ENCODE data around the gene ATAD5. TPM values are rescaled to one million over a fixed set of nuclear protein-coding genes. Genes with fewer than 3 reads are reported as not detected.
A peak's percentile ranks its signal among the peaks of the same experiment; 100 is the strongest.
"Not testable (repeated sequence)": the region's sequence is repeated elsewhere in the genome, so short reads cannot be mapped to it uniquely, and the experiment has no call there.

The ATAD5 gene
- total RNA-seq (2014; rRNA removed; shearing (Covaris generic)) = 28.3 and 37.6 TPM in 2 replicates

- H3K27me3 ChIP-seq = no peaks in the 10 kb centered on the region
- peak within 1 kb of the TSS; percentile 91 for H3K4me3 ChIP-seq
- 0 out of 2 replicates have a peak, but pooled peaks cover 3% of the 10 kb centered on the region for H3K4me1 ChIP-seq
- H3K27ac ChIP-seq = peak within 1 kb of the TSS; percentile 92
- H3K36me3 ChIP-seq = peaks cover 26% of the 10 kb centered on the region
- DNase-seq = peak; percentile 92 to 93
- H3K9me3 ChIP-seq (replicated peaks) = no peaks in the 10 kb centered on the region
Observed at GRCh38 chr17:30831663-30832437, at the start of gene ATAD5. ATAD5 (plus strand) TSS chr17:30831966; CDS start chr17:30832348, 382 bp downstream.

GRCh38 chr17:30782206-30782605, 49.6 kb upstream of the ATAD5 start:
- no peak for DNase-seq
- Histone ChIP-seq H3K27ac (no peak overlapping the region), H3K9me3 (replicated peaks) (no peaks in the 10 kb centered on the region), H3K4me3 (no peak overlapping the region), H3K27me3 (no peaks in the 10 kb centered on the region), H3K4me1 (no peaks in the 10 kb centered on the region), H3K36me3 (peaks cover 69% of the 10 kb centered on the region)

- Histone ChIP-seq H3K4me1 (no peaks in the 10 kb centered on the region), H3K36me3 (peaks cover 71% of the 10 kb centered on the region), H3K27ac (no peak overlapping the region), H3K9me3 (replicated peaks) (no peaks in the 10 kb centered on the region), H3K4me3 (no peak overlapping the region), H3K27me3 (no peaks in the 10 kb centered on the region)
- no peak for DNase-seq
Observed at GRCh38 chr17:30788918-30789317, 42.8 kb upstream of the ATAD5 start.

- H3K9me3 ChIP-seq (replicated peaks) = no peaks in the 10 kb centered on the region
- no peak overlapping the region for H3K27ac ChIP-seq
- H3K4me1 ChIP-seq = no peaks in the 10 kb centered on the region
- H3K4me3 ChIP-seq = no peak overlapping the region
- DNase-seq = no peak
- H3K36me3 ChIP-seq = peaks cover 75% of the 10 kb centered on the region
- H3K27me3 ChIP-seq = no peaks in the 10 kb centered on the region
Observed at GRCh38 chr17:30790279-30790678, 41.5 kb upstream of the ATAD5 start.

GRCh38 chr17:30793282-30793977, 38.3 kb upstream of the ATAD5 start:
- Histone ChIP-seq H3K9me3 (replicated peaks) (no peaks in the 10 kb centered on the region), H3K27ac (no peak overlapping the region), H3K4me3 (no peak overlapping the region), H3K36me3 (peaks cover 71% of the 10 kb centered on the region), H3K4me1 (no peaks in the 10 kb centered on the region), H3K27me3 (no peaks in the 10 kb centered on the region)
- no peak for DNase-seq

- H3K27ac ChIP-seq = no peak overlapping the region
- H3K27me3 ChIP-seq = no peaks in the 10 kb centered on the region
- H3K36me3 ChIP-seq = peaks cover 67% of the 10 kb centered on the region
- no peak overlapping the region for H3K4me3 ChIP-seq
- no peak for DNase-seq
- no peaks in the 10 kb centered on the region for H3K4me1 ChIP-seq
- H3K9me3 ChIP-seq (replicated peaks) = no peaks in the 10 kb centered on the region
Observed at GRCh38 chr17:30794372-30794771, 37.4 kb upstream of the ATAD5 start.

GRCh38 chr17:30796016-30796415, 35.8 kb upstream of the ATAD5 start:
- DNase-seq = no peak
- H3K36me3 ChIP-seq = peaks cover 64% of the 10 kb centered on the region
- no peak overlapping the region for H3K4me3 ChIP-seq

GRCh38 chr17:30801671-30802070, 30.1 kb upstream of the ATAD5 start:
- DNase-seq = no peak
- no peaks in the 10 kb centered on the region; the same call in 1 of the 2 replicates for H3K4me1 ChIP-seq
- H3K36me3 ChIP-seq = peaks cover 59% of the 10 kb centered on the region
- H3K9me3 ChIP-seq (replicated peaks) = no peaks in the 10 kb centered on the region
- no peaks in the 10 kb centered on the region for H3K27me3 ChIP-seq
- no peak overlapping the region for H3K4me3 ChIP-seq
- H3K27ac ChIP-seq = no peak overlapping the region

More at GRCh38 chr17:30796016-30796415, 35.8 kb upstream of the ATAD5 start:
- H3K9me3 ChIP-seq (replicated peaks) = no peaks in the 10 kb centered on the region
- no peaks in the 10 kb centered on the region for H3K27me3 ChIP-seq
- H3K4me1 ChIP-seq = no peaks in the 10 kb centered on the region
- no peak overlapping the region for H3K27ac ChIP-seq

GRCh38 chr17:30805944-30806456, 25.8 kb upstream of the ATAD5 start:
- H3K36me3 ChIP-seq = peaks cover 38% of the 10 kb centered on the region
- DNase-seq = no peak
- H3K4me1 ChIP-seq = peaks cover 2% of the 10 kb centered on the region; the same call in 1 of the 2 replicates
- H3K9me3 ChIP-seq (replicated peaks) = no peaks in the 10 kb centered on the region
- no peak overlapping the region for H3K4me3 ChIP-seq
- no peaks in the 10 kb centered on the region for H3K27me3 ChIP-seq
- H3K27ac ChIP-seq = no peak overlapping the region

GRCh38 chr17:30807896-30808295, 23.9 kb upstream of the ATAD5 start:
- Histone ChIP-seq H3K9me3 (replicated peaks) (no peaks in the 10 kb centered on the region), H3K4me1 (0 out of 2 replicates have a peak, but pooled peaks cover 2% of the 10 kb centered on the region), H3K27me3 (no peaks in the 10 kb centered on the region), H3K4me3 (no peak overlapping the region), H3K27ac (no peak overlapping the region), H3K36me3 (peaks cover 19% of the 10 kb centered on the region)
- no peak for DNase-seq

GRCh38 chr17:30808785-30809286, 22.9 kb upstream of the ATAD5 start:
- no peaks in the 10 kb centered on the region for H3K27me3 ChIP-seq
- H3K9me3 ChIP-seq (replicated peaks) = no peaks in the 10 kb centered on the region
- no peak overlapping the region for H3K4me3 ChIP-seq
- H3K27ac ChIP-seq = no peak overlapping the region
- H3K4me1 ChIP-seq = 0 out of 2 replicates have a peak, but pooled peaks cover 2% of the 10 kb centered on the region
- no peak for DNase-seq
- H3K36me3 ChIP-seq = peaks cover 10% of the 10 kb centered on the region

- no peaks in the 10 kb centered on the region for H3K27me3 ChIP-seq
- H3K27ac ChIP-seq = no peak overlapping the region
- H3K9me3 ChIP-seq (replicated peaks) = no peaks in the 10 kb centered on the region
- 0 out of 2 replicates have a peak, but pooled peaks cover 2% of the 10 kb centered on the region for H3K4me1 ChIP-seq
- H3K36me3 ChIP-seq = 0 out of 2 replicates have a peak, but pooled peaks cover 4% of the 10 kb centered on the region
- no peak overlapping the region for H3K4me3 ChIP-seq
- no peak for DNase-seq
Observed at GRCh38 chr17:30809867-30810266, 21.9 kb upstream of the ATAD5 start.

GRCh38 chr17:30812218-30813177, 19.3 kb upstream of the ATAD5 start:
- Histone ChIP-seq H3K27me3 (no peaks in the 10 kb centered on the region), H3K4me3 (no peak overlapping the region), H3K36me3 (0 out of 2 replicates have a peak, but pooled peaks cover 6% of the 10 kb centered on the region), H3K4me1 (0 out of 2 replicates have a peak, but pooled peaks cover 2% of the 10 kb centered on the region), H3K27ac (no peak overlapping the region), H3K9me3 (replicated peaks) (no peaks in the 10 kb centered on the region)
- DNase-seq = no peak

- H3K27ac ChIP-seq, DNase-seq, H3K27me3 ChIP-seq: not testable (repeated sequence)
Observed at GRCh38 chr17:30814236-30814635, 17.5 kb upstream of the ATAD5 start.

More at GRCh38 chr17:30814236-30814635, 17.5 kb upstream of the ATAD5 start:
- H3K36me3 ChIP-seq; H3K4me1 ChIP-seq; H3K4me3 ChIP-seq; H3K9me3 ChIP-seq (replicated peaks): not testable (repeated sequence)
